H1 (cell line): ENCODE measurements around the gene MTF2. TPM values are rescaled to one million over a fixed set of nuclear protein-coding genes. Genes with fewer than 3 reads are reported as not detected.

Source experiments
- E2F6 ChIP-seq: IDR thresholded peaks from 2 replicates; pipeline ENCODE4 v1.6.1; 2012; ENCODE audit warnings: inconsistent platforms
- EGR1 ChIP-seq: IDR thresholded peaks from 2 replicates; pipeline ENCODE4 v1.6.1; 2011; ENCODE audit warnings: low read depth, low read length, borderline replicate concordance
- polyA plus RNA-seq, 7 experiments: library from polyadenylated mRNA; depleted of rRNA in 3 of 7; stranded (reverse) in 5 of 7; unstranded in 2 of 7; fragments of >200 nt in 5 of 7; fragments of 200-250 nt in 2 of 7; gene quantifications; 1 replicate in 5 of 7; 2 replicates in 1 of 7; 4 replicates in 1 of 7; pipeline versions ENCODE4 v1.2.1 to v1.2.3, GENCODE V29; 2011 to 2013; ENCODE audit warnings: missing spikeins in 2 of 7, mixed read lengths in 2 of 7
- total RNA-seq: library from RNA; stranded (reverse); fragmentation: NEBNext Ultra II Directional; extraction: Animal tissue kit (Norgen Biotek cat#: 25700); gene quantifications from 2 replicates; pipeline ENCODE4 v1.2.1, GENCODE V29; 2021

MTF2 gene
- total and polyA plus RNA-seq, 2 of the 8 experiments (the other 6 are each of a cell fraction or from before 2014, with no cell fraction given), result 72.1 to 102 TPM

- TF ChIP-seq E2F6, result no peak
- no peak for TF ChIP-seq EGR1
Observed at GRCh38 chr1:93111065-93111464, 32.0 kb downstream of the MTF2 start (continued).
